GM13977 (cell line): Measurements from ENCODE around the gene UBE2I.

Source experiments
- DNase-seq: peaks from one replicate; pipeline ENCODE4 v3.0.0; 2012; ENCODE audit warnings: low spot score
- in situ Hi-C: fragments of 300-500 bp; cut with MboI; formaldehyde crosslinking; loops from one replicate; pipeline ENCODE4 v1.12.0; 2022; ENCODE audit warnings: low sequenced_read_pairs, low pct_unique_long_range_greater_than_20kb, mixed read lengths, inconsistent platforms; ENCODE audit not compliant: unreplicated experiment
- TF ChIP-seq, protein P1 (sequence below): IDR thresholded peaks from 2 replicates; pipeline ENCODE4 v1.5.1; 2012; ENCODE audit warnings: mild to moderate bottlenecking, control low read depth; ENCODE audit not compliant: insufficient read depth; ENCODE audit errors: extremely low read depth, missing control alignments

Gene UBE2I

DNA sequence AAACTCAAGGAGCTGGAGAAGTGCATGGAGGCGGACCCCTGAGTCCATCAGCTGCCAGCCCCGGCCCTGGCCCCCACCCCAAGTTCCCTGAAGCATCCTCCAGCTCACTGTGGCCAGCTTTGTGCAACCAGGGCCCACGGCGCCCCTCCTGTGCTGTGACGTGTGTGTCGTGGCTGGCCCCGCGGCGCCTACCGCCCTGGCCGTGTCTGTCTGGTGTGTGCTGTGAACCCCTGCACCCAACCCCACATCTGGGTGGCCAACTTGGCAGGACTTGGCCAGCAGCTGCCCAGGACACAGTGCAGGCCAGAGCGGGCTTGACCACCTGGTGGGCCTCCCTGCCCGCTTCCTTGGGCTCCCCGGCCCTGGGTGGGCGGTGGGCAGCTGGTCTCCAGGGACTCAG lies 39.0 kb downstream of the UBE2I start:
- no peak for DNase-seq
- TF ChIP-seq, protein P1, sequence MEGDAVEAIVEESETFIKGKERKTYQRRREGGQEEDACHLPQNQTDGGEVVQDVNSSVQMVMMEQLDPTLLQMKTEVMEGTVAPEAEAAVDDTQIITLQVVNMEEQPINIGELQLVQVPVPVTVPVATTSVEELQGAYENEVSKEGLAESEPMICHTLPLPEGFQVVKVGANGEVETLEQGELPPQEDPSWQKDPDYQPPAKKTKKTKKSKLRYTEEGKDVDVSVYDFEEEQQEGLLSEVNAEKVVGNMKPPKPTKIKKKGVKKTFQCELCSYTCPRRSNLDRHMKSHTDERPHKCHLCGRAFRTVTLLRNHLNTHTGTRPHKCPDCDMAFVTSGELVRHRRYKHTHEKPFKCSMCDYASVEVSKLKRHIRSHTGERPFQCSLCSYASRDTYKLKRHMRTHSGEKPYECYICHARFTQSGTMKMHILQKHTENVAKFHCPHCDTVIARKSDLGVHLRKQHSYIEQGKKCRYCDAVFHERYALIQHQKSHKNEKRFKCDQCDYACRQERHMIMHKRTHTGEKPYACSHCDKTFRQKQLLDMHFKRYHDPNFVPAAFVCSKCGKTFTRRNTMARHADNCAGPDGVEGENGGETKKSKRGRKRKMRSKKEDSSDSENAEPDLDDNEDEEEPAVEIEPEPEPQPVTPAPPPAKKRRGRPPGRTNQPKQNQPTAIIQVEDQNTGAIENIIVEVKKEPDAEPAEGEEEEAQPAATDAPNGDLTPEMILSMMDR, result no peak
- in situ Hi-C loops, result no loop called here

GRCh38 chr16:1348926-1349325 lies 39.5 kb downstream of the UBE2I start:
- TF ChIP-seq, protein P1, result no peak
- no peak for DNase-seq
- in situ Hi-C loops, result no loop called here

DNA sequence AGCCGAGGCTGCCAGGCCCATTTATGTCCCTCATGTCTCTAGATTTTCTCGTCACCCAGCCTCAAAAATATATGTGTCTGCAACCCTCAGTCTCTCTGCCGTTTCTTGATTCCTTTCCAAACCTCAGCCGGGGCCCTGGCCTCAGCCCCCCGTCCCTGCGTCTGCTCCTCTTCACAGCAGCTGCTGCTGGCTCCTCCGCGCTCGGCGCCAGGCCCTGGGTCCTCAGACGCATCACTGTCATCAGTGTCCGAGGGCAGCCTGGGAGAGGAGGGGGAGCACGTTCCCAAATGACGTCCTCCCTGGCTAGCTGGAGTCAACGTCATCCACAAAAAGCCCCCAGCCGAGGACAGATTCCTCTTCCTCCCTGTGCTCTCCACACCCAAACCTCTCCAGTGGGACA lies 39.9 kb downstream of the UBE2I start:
- no peak for DNase-seq
- in situ Hi-C loops, result no loop called here
- TF ChIP-seq, protein P1, result no peak

DNA sequence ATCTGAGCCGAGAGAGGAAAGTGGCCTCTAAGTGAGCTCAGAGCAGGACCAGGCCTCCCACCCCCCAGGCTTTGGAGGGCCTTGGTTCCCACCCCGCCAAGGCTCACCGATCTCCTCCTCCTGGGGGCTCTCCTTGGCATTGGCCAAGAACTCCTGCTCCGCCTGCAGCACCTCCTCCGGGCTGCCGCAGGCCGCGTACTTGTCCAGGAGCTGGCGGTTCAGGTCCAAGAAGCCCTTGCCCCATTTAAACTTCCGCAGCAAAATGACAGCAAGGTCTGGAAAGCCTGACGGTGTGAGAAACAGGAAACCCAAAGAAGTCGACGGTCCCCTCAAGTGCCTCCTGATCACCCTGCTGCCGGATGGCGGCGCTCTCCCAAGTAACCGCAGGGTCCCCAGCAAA lies 40.5 kb downstream of the UBE2I start:
- in situ Hi-C loops, result no loop called here

DNA sequence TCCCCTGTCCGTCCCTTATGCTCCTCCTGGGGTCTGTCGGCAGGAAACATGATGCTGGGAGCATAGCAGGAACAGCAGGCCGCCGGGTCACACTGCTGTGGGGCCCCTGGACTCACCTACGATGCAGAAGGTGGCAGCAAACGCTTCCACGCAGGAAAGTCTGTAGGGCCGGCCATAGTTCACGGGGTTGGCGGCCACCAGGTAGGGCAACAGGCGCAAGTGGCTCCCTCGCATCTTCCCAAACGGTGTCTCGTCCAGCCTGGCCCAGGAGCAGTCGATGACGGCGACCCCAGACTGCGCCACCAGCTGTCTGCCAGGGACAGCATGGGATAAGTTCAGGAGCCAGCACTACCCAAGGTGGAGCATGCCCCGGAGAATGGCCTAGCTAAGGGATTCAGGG lies 41.3 kb downstream of the UBE2I start:
- TF ChIP-seq, protein P1, result no peak
- in situ Hi-C loops, result no loop called here
- DNase-seq, result no peak

More for the DNA sequence above, 40.5 kb downstream of the UBE2I start:
- TF ChIP-seq, protein P1, result no peak
- DNase-seq, result no peak

DNA sequence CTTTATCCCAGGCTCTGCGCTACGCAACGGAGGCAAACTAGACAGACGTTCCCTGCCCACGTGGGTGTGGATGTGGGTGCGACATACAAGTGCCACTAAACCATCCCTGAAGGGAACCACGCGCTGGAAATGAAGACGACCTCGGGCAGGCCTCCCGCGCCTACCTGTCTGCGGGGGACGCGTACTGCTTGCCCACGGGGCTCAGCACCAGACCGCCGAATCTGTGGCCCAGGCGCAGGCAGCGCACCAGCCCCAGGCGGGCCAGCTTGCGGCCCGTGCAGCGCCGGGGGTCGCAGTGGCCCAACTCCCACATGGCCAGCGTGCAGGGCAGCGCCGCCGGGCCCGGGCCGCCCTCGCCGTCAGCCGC lies 41.8 kb downstream of the UBE2I start:
- no peak for DNase-seq
- TF ChIP-seq, protein P1, result no peak
- in situ Hi-C loops, result no loop called here
